Measurements from ENCODE around the gene STK25. TPM values are rescaled to one million over a fixed set of nuclear protein-coding genes. Genes with fewer than 3 reads are reported as not detected.

The STK25 gene
- total and polyA plus RNA-seq, 10 donors: 127 to 254 (median 172) TPM

DNA sequence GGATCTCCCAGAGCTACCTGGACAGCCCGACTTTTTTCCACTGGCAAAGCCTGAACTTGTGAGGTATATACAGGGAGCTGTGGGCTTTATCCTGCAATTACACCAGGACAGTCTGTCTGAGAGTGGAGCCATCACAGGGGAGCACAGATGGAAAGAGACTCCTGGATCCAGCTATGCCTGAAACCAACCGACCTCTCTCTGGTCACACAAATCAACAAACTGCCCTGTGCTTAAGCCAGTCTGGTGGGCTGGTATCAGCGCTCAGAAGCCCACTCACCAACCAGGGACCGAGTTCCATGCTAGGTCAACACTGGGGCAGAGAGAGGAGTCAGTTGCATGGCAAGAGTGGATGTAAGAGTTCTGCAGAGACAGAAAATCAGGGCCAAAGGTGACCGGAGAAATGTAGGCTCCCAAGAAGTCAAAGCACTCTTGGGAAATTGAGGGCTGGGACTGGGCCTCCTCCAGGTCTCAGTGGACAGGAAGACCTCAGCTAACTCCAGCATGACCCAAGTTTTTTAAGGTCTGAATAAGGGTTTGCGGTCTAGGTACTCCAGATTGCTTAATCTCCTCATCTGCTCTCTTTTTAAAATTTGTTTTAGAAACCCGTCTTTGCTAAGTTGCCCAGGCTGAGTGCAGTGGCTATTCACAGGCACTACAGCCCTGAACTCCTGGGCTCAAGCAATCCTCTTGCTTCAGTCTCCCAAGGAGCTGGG is 46.4 kb upstream of the STK25 start:
- intact Hi-C loops (cut with DNase I; ENCODE audit: low total_unique reads): no loop called here
- no peak overlapping the region for H3K4me3 ChIP-seq
- DNase-seq: no peak
- H3K27ac ChIP-seq: no peak overlapping the region
- peaks cover 0 to 25% (median 17%) of the 10 kb centered on the region in 8 donors for H3K9me3 ChIP-seq
- peaks cover 0 to 37% (median 18%) of the 10 kb centered on the region in 6 donors for H3K4me1 ChIP-seq
- peaks cover 0 to 92% (median 26%) of the 10 kb centered on the region in 7 donors for H3K27me3 ChIP-seq (replicated peaks in 1 of 7)
- 73 to 90% (median 86%) methylated on average over 7 of the region's 7 CpGs for WGBS, 5 donors
- no peaks in the 10 kb centered on the region for H3K36me3 ChIP-seq
- no peak for TF ChIP-seq POLR2A (IDR thresholded peaks at IDR 0.05)
- no peak for TF ChIP-seq POLR2AphosphoS5 (IDR thresholded peaks at IDR 0.05)
- TF ChIP-seq, protein P1, sequence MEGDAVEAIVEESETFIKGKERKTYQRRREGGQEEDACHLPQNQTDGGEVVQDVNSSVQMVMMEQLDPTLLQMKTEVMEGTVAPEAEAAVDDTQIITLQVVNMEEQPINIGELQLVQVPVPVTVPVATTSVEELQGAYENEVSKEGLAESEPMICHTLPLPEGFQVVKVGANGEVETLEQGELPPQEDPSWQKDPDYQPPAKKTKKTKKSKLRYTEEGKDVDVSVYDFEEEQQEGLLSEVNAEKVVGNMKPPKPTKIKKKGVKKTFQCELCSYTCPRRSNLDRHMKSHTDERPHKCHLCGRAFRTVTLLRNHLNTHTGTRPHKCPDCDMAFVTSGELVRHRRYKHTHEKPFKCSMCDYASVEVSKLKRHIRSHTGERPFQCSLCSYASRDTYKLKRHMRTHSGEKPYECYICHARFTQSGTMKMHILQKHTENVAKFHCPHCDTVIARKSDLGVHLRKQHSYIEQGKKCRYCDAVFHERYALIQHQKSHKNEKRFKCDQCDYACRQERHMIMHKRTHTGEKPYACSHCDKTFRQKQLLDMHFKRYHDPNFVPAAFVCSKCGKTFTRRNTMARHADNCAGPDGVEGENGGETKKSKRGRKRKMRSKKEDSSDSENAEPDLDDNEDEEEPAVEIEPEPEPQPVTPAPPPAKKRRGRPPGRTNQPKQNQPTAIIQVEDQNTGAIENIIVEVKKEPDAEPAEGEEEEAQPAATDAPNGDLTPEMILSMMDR (IDR thresholded peaks at IDR 0.05 in 8 of 11, conservative IDR thresholded peaks at IDR 0.05 in 3 of 11): no peak

DNA sequence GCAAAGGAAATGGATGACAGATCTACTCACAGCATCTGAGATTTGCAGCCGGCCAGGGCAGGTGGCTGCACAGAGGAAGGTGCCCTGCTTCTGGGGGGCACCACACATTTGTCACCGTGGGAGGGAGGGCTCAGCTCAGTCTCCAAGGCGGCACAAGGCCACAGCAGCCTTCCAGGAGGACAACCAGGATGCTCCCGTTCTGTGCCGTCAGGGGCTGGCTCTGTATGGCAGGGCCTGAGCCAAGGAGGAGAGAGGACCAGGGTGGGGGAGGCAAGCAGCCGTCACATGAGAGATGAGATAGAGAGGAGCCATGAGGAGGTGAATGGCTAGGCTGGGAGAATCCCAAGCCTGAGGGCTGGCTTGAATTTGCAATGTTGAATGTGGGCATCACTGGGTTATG is 45.6 kb upstream of the STK25 start:
- intact Hi-C loops (cut with DNase I; ENCODE audit: low total_unique reads): no loop called here
- peaks cover 0 to 30% (median 11%) of the 10 kb centered on the region in 6 donors for H3K4me1 ChIP-seq
- peaks cover 0 to 91% (median 18%) of the 10 kb centered on the region in 7 donors for H3K27me3 ChIP-seq (replicated peaks in 1 of 7)
- peaks cover 0 to 25% (median 17%) of the 10 kb centered on the region in 8 donors for H3K9me3 ChIP-seq
- no peak for DNase-seq
- no peak overlapping the region for H3K4me3 ChIP-seq
- WGBS, 5 donors: 56 to 93% (median 61%) methylated on average over 4 to 6 of the region's 6 CpGs
- no peaks in the 10 kb centered on the region for H3K36me3 ChIP-seq
- TF ChIP-seq POLR2AphosphoS5 (IDR thresholded peaks at IDR 0.05): no peak
- TF ChIP-seq, protein P1 (IDR thresholded peaks at IDR 0.05 in 8 of 11, conservative IDR thresholded peaks at IDR 0.05 in 3 of 11): no peak
- TF ChIP-seq POLR2A (IDR thresholded peaks at IDR 0.05): no peak
- H3K27ac ChIP-seq: no peak overlapping the region

DNA sequence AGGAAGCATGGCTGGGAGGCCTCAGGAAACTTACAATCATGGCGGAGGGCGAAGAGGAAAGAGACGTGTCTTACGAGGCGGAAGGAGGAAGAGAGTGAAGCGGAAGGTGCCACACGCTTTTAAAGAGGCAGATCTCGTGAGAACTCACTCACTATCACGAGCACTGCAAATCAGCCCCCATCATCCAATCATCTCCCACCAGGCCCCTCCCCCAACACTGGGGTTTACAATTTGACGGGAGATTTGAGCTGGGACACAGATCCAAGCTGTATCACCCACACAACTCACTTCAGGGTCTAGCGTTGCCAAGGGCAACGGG is 45.1 kb upstream of the STK25 start:
- H3K4me1 ChIP-seq: peaks cover 0 to 26% (median 8%) of the 10 kb centered on the region in 6 donors
- peak overlapping the region in 1 of 8 donors; percentile 44 for H3K4me3 ChIP-seq
- DNase-seq: no peak
- intact Hi-C loops (cut with DNase I; ENCODE audit: low total_unique reads): no loop called here
- TF ChIP-seq POLR2AphosphoS5 (IDR thresholded peaks at IDR 0.05) (peak in 1 of 3 donors; percentile 58), POLR2A (IDR thresholded peaks at IDR 0.05) (no peak)
- TF ChIP-seq, protein P1 (IDR thresholded peaks at IDR 0.05 in 8 of 11, conservative IDR thresholded peaks at IDR 0.05 in 3 of 11): no peak
- no peak overlapping the region for H3K27ac ChIP-seq
- peaks cover 0 to 91% (median 13%) of the 10 kb centered on the region in 7 donors for H3K27me3 ChIP-seq (replicated peaks in 1 of 7)
- H3K36me3 ChIP-seq: no peaks in the 10 kb centered on the region
- 66 to 74% (median 71%) methylated on average over 12 of the region's 12 CpGs for WGBS, 5 donors
- H3K9me3 ChIP-seq: peaks cover 0 to 23% (median 17%) of the 10 kb centered on the region in 8 donors

DNA sequence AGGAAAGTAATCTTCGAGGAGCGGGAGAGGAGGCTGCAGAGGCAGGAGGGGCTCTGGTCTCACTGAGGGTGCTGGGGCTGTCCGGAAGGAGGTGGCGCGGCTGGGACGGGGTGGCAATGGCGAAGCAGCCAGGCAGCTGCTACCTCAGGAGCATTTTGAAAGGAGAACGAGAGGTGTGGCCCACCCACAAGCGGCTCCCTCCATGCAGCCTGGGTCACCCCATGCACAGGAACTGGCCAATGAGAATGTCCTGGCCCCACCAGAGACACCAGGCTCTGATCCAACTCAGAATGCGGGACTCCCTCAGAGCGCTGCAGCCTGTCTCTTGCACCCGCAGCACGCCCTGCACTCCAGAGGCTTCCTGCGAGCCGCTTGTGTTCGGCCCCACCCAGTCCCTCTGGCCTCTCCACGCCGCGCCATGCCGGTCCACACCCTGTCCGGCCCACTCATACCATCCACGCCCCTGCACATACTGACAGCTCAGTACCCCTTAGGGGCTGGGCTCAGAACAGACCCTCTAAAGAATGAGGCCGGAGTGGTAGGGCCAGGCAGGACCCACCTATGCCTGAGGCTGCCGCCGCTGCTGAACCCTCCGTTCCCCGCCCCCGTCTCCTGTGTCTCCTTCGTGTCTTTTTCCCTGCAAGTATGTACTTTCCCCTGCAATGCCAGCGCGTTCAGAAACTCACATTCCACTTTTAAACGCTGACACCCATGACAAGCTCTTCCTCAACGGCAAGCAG is 43.8 kb upstream of the STK25 start:
- Histone ChIP-seq H3K4me1 (peaks cover 0 to 21% (median 5%) of the 10 kb centered on the region in 6 donors), H3K4me3 (peak overlapping the region in 2 of 8 donors; percentile 14 to 44), H3K9me3 (peaks cover 0 to 17% (median 15%) of the 10 kb centered on the region in 8 donors), H3K27me3 (replicated peaks in 1 of 7) (peaks cover 0 to 90% (median 6%) of the 10 kb centered on the region in 7 donors), H3K36me3 (no peaks in the 10 kb centered on the region), H3K27ac (peak overlapping the region in 2 of 8 donors; percentile 1 to 36)
- no peak for DNase-seq
- TF ChIP-seq POLR2A (IDR thresholded peaks at IDR 0.05) (no peak), POLR2AphosphoS5 (IDR thresholded peaks at IDR 0.05) (no peak)
- TF ChIP-seq, protein P1 (IDR thresholded peaks at IDR 0.05 in 8 of 11, conservative IDR thresholded peaks at IDR 0.05 in 3 of 11): no peak
- WGBS, 5 donors: 65 to 81% (median 72%) methylated on average over 29 to 33 of the region's 33 CpGs
- intact Hi-C loops (cut with DNase I; ENCODE audit: low total_unique reads): no loop called here
